ENCODE measurements around the gene BABAM1.

BABAM1 gene

GRCh38 chr19:17243211-17243829 lies 23.9 kb upstream of the BABAM1 start:
- DNase-seq (ENCODE audit: low spot score) = no peak

- peak; percentile 69 for DNase-seq (ENCODE audit: low spot score)
Measured at GRCh38 chr19:17243830-17244617, 23.2 kb upstream of the BABAM1 start.

GRCh38 chr19:17244618-17245534 lies 22.4 kb upstream of the BABAM1 start:
- DNase-seq (ENCODE audit: low spot score) = no peak

GRCh38 chr19:17245535-17245984 lies 21.7 kb upstream of the BABAM1 start, which contains the start of gene NR2F6:
Gene NR2F6 (minus strand): TSS chr19:17245919. CDS start chr19:17245220, 699 bp downstream.
- DNase-seq (ENCODE audit: low spot score) = no peak

GRCh38 chr19:17246681-17247425 lies 20.4 kb upstream of the BABAM1 start:
- no peak for DNase-seq (ENCODE audit: low spot score)

- DNase-seq (ENCODE audit: low spot score) = no peak
Measured at GRCh38 chr19:17248011-17248776, 19.0 kb upstream of the BABAM1 start.

- no peak for DNase-seq (ENCODE audit: low spot score)
Measured at GRCh38 chr19:17249887-17250548, 17.2 kb upstream of the BABAM1 start.

- DNase-seq (ENCODE audit: low spot score) = no peak
Measured at GRCh38 chr19:17254636-17255035, 12.6 kb upstream of the BABAM1 start.

- DNase-seq (ENCODE audit: low spot score) = no peak
Measured at GRCh38 chr19:17255150-17255621, 12.1 kb upstream of the BABAM1 start.

- DNase-seq (ENCODE audit: low spot score) = no peak
Measured at GRCh38 chr19:17256130-17256529, 11.1 kb upstream of the BABAM1 start.

- no peak for DNase-seq (ENCODE audit: low spot score)
Measured at GRCh38 chr19:17259118-17259780, 8.0 kb upstream of the BABAM1 start.

GRCh38 chr19:17259934-17260333 lies 7.3 kb upstream of the BABAM1 start:
- no peak for DNase-seq (ENCODE audit: low spot score)

- DNase-seq (ENCODE audit: low spot score) = peak; percentile 85
Measured at GRCh38 chr19:17260842-17261325, 6.4 kb upstream of the BABAM1 start.

GRCh38 chr19:17262557-17262956 lies 4.7 kb upstream of the BABAM1 start:
- no peak for DNase-seq (ENCODE audit: low spot score)

GRCh38 chr19:17263712-17264640 lies 3.3 kb upstream of the BABAM1 start:
- DNase-seq (ENCODE audit: low spot score) = no peak

GRCh38 chr19:17264641-17264979 lies 2.6 kb upstream of the BABAM1 start, which contains the start of gene USHBP1:
Gene USHBP1 (minus strand): TSS chr19:17264745. CDS start chr19:17264299, 446 bp downstream.
- no peak for DNase-seq (ENCODE audit: low spot score)

GRCh38 chr19:17266026-17266425 lies 1.2 kb upstream of the BABAM1 start:
- DNase-seq (ENCODE audit: low spot score) = no peak

- DNase-seq (ENCODE audit: low spot score) = no peak
Measured at GRCh38 chr19:17266589-17266974, 661 bp upstream of the BABAM1 start.
